HepG2 (cell line): ENCODE measurements around the gene ADGRV1. TPM values are rescaled to one million over a fixed set of nuclear protein-coding genes. Genes with fewer than 3 reads are reported as not detected.

Source experiments
- ATM ChIP-seq: fragments of 450-650 bp; IDR thresholded peaks from 2 replicates; pipeline ENCODE4 v1.7.1; 2017; ENCODE audit warnings: mild to moderate bottlenecking, borderline replicate concordance
- CCDC6 ChIP-seq: sonication (generic); formaldehyde crosslinking; IDR thresholded peaks from 2 replicates; pipeline ENCODE4 v1.8.1; 2022; ENCODE audit warnings: mild to moderate bottlenecking, missing genetic modification reagents, moderate library complexity
- FOXA3 ChIP-seq: IDR thresholded peaks from 2 replicates; pipeline ENCODE4 v1.6.1; 2016; ENCODE audit warnings: missing genetic modification reagents, missing compliant biosample characterization
- ISX ChIP-seq: sonication (generic); formaldehyde crosslinking; conservative IDR thresholded peaks from 2 replicates; pipeline ENCODE4 v1.5.0; 2020; ENCODE audit warnings: missing genetic modification reagents
- LCORL ChIP-seq, 2 experiments: fragments of 450-650 bp in 1 of 2; sonication (generic) in 1 of 2; formaldehyde crosslinking in 1 of 2; IDR thresholded peaks; 2 replicates each; pipeline versions ENCODE4 v1.5.0 to v1.6.1; 2017 to 2020; ENCODE audit warnings: antibody characterized with exemption in 1 of 2, missing genetic modification reagents in 1 of 2
- MAFK ChIP-seq, 2 experiments: IDR thresholded peaks in 1 of 2; conservative IDR thresholded peaks in 1 of 2; 2 replicates each; pipeline ENCODE4 v1.6.1; 2011; ENCODE audit warnings: improper control_type of control experiment in 2 of 2, low read length in 2 of 2
- POGZ ChIP-seq: sonication (generic); formaldehyde crosslinking; IDR thresholded peaks from 2 replicates; pipeline ENCODE4 v1.4.0; 2020; ENCODE audit warnings: mild to moderate bottlenecking, missing genetic modification reagents
- REPIN1 ChIP-seq: sonication (generic); formaldehyde crosslinking; IDR thresholded peaks from 2 replicates; pipeline ENCODE4 v1.8.0; 2022; ENCODE audit warnings: missing genetic modification reagents, low read depth, mild to moderate bottlenecking, borderline replicate concordance
- SAP130 ChIP-seq: IDR thresholded peaks from 2 replicates; pipeline ENCODE4 v1.6.1; 2016; ENCODE audit warnings: low read depth
- SOX5 ChIP-seq: IDR thresholded peaks from 2 replicates; pipeline ENCODE4 v1.6.1; 2016; ENCODE audit warnings: borderline replicate concordance
- STAG1 ChIP-seq: sonication (generic); formaldehyde crosslinking; IDR thresholded peaks from 2 replicates; pipeline ENCODE4 v1.4.0; 2020; ENCODE audit warnings: missing genetic modification reagents
- TEAD3 ChIP-seq: optimal IDR thresholded peaks from 2 replicates; pipeline ENCODE3; 2016; ENCODE audit warnings: borderline replicate concordance
- ZFX ChIP-seq: sonication (generic); formaldehyde crosslinking; IDR thresholded peaks from 2 replicates; pipeline ENCODE4 v1.4.0; 2020; ENCODE audit warnings: mild to moderate bottlenecking, low read depth, missing genetic modification reagents, moderate library complexity
- ZMYM4 ChIP-seq: sonication (generic); formaldehyde crosslinking; IDR thresholded peaks from 2 replicates; pipeline ENCODE4 v1.8.1; 2023; ENCODE audit warnings: mild to moderate bottlenecking, missing genetic modification reagents
- ZNF382 ChIP-seq: sonication (generic); formaldehyde crosslinking; IDR thresholded peaks from 2 replicates; pipeline ENCODE4 v1.5.0; 2020; ENCODE audit warnings: missing genetic modification reagents, mild to moderate bottlenecking, borderline replicate concordance
- polyA plus RNA-seq, 8 experiments: library from polyadenylated mRNA; depleted of rRNA in 3 of 8; stranded (reverse) in 7 of 8; unstranded in 1 of 8; fragments of >200 nt; fragmentation: Illumina TruSeq in 4 of 8; extraction: Trizol in 4 of 8; gene quantifications; 2 replicates each; pipeline versions ENCODE4 v1.2.1 to v1.2.3, GENCODE V29; 2011 to 2016; ENCODE audit warnings: low read depth in 4 of 8, missing spikeins in 1 of 8, mixed read lengths in 1 of 8; ENCODE audit not compliant: insufficient read depth in 1 of 8
- total RNA-seq, 5 experiments: library from RNA; depleted of rRNA; stranded (reverse); fragments of >200 nt; fragmentation: Illumina TruSeq; extraction: Trizol; gene quantifications; 2 replicates each; pipeline ENCODE4 v1.2.3, GENCODE V29; 2016; ENCODE audit warnings: low read depth in 1 of 5
- TF ChIP-seq, protein P1 (sequence below): sonication (generic); formaldehyde crosslinking; IDR thresholded peaks from 2 replicates; pipeline ENCODE4 v1.4.0; 2020; ENCODE audit warnings: missing genetic modification reagents, borderline replicate concordance
- TF ChIP-seq, protein P2 (sequence below): sonication (generic); formaldehyde crosslinking; IDR thresholded peaks from 2 replicates; pipeline ENCODE4 v1.5.0; 2020; ENCODE audit warnings: mild to moderate bottlenecking, missing genetic modification reagents, moderate library complexity
- TF ChIP-seq, protein P3 (sequence below): sonication (generic); formaldehyde crosslinking; IDR thresholded peaks from 2 replicates; pipeline ENCODE4 v1.8.0; 2022; ENCODE audit warnings: mild to moderate bottlenecking, missing genetic modification reagents, borderline replicate concordance

ADGRV1 gene
- total and polyA plus RNA-seq, 2 of the 13 experiments (the other 11 are each of a cell fraction or from before 2014, with no cell fraction given), result 1.7 to 3.9 TPM

DNA sequence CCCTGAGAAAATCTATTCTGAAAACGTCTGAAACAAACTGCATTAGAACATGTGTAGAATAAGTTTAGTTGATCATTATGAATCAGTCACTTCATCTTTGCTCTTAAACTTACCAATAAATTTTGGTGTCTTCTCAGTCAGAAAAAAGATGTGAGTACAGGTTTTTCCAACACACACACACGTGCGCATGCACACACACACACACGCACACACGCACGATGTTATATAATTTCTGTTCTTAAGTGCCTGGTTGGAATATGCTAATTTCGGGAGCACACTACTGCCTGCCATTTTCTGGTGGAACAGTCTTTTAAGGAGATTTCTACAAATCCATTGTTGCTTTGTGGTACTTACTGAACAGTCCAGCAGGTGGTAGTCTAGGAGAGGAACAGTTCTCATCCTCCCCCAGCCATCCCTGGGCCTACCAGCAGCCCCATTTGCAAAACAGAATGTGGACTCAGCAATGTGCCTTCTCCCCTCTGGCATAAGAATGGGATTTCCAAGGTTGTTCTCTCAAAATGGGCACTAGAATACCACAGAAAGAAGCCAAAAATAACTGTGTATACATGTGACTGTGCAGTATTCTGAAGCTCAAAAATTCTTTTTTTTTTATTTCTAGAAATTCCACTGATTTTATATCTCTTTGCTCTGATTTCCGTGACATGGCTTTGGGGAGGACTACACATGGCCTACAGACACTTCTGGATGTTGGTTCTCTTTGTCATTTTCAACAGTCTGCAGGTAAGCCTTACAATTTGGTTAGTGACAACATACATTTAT lies 543.2 kb downstream of the ADGRV1 start (continued):
- TF ChIP-seq ZNF382 (CRISPR knock-in tag) (no peak), ATM (no peak), ISX (CRISPR knock-in tag) (no peak), CCDC6 (CRISPR knock-in tag) (0 out of 2 replicates have a peak, but pooled peaks have one; percentile 25), POGZ (CRISPR knock-in tag) (peak; percentile 51; the same call in 1 of the 2 replicates), ZMYM4 (CRISPR knock-in tag) (peak; percentile 63), SAP130 (CRISPR knock-in tag) (0 out of 2 replicates have a peak, but pooled peaks have one; percentile 12), ZFX (CRISPR knock-in tag) (0 out of 2 replicates have a peak, but pooled peaks have one; percentile 34), REPIN1 (CRISPR knock-in tag) (peak; percentile 57; the same call in 1 of the 2 replicates), SOX5 (CRISPR knock-in tag) (peak; percentile 38; the same call in 1 of the 2 replicates), MAFK (conservative IDR thresholded peaks at IDR 0.05 in 1 of 2, IDR thresholded peaks at IDR 0.05 in 1 of 2; ENCODE audit: low read length in 2 of 2) (peak in 1 of 2 experiments; percentile 57; a peak in 3 of 4 replicates), FOXA3 (CRISPR knock-in tag) (0 out of 2 replicates have a peak, but pooled peaks have one; percentile 12), LCORL (IDR thresholded peaks at IDR 0.05) (no peak), LCORL (CRISPR knock-in tag; IDR thresholded peaks at IDR 0.05) (peak; percentile 35; the same call in 1 of the 2 replicates), TEAD3 (peak; percentile 34), STAG1 (peak; percentile 86)
- TF ChIP-seq, protein P1, sequence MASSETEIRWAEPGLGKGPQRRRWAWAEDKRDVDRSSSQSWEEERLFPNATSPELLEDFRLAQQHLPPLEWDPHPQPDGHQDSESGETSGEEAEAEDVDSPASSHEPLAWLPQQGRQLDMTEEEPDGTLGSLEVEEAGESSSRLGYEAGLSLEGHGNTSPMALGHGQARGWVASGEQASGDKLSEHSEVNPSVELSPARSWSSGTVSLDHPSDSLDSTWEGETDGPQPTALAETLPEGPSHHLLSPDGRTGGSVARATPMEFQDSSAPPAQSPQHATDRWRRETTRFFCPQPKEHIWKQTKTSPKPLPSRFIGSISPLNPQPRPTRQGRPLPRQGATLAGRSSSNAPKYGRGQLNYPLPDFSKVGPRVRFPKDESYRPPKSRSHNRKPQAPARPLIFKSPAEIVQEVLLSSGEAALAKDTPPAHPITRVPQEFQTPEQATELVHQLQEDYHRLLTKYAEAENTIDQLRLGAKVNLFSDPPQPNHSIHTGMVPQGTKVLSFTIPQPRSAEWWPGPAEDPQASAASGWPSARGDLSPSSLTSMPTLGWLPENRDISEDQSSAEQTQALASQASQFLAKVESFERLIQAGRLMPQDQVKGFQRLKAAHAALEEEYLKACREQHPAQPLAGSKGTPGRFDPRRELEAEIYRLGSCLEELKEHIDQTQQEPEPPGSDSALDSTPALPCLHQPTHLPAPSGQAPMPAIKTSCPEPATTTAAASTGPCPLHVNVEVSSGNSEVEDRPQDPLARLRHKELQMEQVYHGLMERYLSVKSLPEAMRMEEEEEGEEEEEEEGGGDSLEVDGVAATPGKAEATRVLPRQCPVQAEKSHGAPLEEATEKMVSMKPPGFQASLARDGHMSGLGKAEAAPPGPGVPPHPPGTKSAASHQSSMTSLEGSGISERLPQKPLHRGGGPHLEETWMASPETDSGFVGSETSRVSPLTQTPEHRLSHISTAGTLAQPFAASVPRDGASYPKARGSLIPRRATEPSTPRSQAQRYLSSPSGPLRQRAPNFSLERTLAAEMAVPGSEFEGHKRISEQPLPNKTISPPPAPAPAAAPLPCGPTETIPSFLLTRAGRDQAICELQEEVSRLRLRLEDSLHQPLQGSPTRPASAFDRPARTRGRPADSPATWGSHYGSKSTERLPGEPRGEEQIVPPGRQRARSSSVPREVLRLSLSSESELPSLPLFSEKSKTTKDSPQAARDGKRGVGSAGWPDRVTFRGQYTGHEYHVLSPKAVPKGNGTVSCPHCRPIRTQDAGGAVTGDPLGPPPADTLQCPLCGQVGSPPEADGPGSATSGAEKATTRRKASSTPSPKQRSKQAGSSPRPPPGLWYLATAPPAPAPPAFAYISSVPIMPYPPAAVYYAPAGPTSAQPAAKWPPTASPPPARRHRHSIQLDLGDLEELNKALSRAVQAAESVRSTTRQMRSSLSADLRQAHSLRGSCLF (CRISPR knock-in tag), result no peak
- TF ChIP-seq, protein P2, sequence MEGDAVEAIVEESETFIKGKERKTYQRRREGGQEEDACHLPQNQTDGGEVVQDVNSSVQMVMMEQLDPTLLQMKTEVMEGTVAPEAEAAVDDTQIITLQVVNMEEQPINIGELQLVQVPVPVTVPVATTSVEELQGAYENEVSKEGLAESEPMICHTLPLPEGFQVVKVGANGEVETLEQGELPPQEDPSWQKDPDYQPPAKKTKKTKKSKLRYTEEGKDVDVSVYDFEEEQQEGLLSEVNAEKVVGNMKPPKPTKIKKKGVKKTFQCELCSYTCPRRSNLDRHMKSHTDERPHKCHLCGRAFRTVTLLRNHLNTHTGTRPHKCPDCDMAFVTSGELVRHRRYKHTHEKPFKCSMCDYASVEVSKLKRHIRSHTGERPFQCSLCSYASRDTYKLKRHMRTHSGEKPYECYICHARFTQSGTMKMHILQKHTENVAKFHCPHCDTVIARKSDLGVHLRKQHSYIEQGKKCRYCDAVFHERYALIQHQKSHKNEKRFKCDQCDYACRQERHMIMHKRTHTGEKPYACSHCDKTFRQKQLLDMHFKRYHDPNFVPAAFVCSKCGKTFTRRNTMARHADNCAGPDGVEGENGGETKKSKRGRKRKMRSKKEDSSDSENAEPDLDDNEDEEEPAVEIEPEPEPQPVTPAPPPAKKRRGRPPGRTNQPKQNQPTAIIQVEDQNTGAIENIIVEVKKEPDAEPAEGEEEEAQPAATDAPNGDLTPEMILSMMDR (CRISPR knock-in tag), result peak; percentile 85
- TF ChIP-seq, protein P3, sequence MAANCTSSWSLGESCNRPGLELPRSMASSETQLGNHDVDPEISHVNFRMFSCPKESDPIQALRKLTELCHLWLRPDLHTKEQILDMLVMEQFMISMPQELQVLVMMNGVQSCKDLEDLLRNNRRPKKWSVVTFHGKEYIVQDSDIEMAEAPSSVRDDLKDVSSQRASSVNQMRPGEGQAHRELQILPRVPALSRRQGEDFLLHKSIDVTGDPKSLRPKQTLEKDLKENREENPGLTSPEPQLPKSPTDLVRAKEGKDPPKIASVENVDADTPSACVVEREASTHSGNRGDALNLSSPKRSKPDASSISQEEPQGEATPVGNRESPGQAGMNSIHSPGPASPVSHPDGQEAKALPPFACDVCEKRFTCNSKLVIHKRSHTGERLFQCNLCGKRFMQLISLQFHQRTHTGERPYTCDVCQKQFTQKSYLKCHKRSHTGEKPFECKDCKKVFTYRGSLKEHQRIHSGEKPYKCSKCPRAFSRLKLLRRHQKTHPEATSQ (CRISPR knock-in tag), result no peak
